ENCODE results near the gene PPP1R37. TPM values are rescaled to one million over a fixed set of nuclear protein-coding genes. Genes with fewer than 3 reads are reported as not detected.

PPP1R37 gene
- total and polyA plus RNA-seq, 2 experiments from 2014 or later, result 14.0 to 30.8 TPM

GRCh38 chr19:45166723-45167252, 73.8 kb downstream of the PPP1R37 start:
- H3K9me3 ChIP-seq (ENCODE audit: low read depth), result no peaks in the 10 kb centered on the region
- H3K9me2 ChIP-seq (replicated peaks; ENCODE audit: insufficient read depth), result no peaks in the 10 kb centered on the region
- H3K36me3 ChIP-seq (replicated peaks; ENCODE audit: insufficient read depth, low read depth), result no peaks in the 10 kb centered on the region
- H3K79me2 ChIP-seq, result no peaks in the 10 kb centered on the region
- DNase-seq (ENCODE audit: low spot score), result no peak
- H4K20me1 ChIP-seq (ENCODE audit: insufficient read depth, poor library complexity, severe bottlenecking), result no peaks in the 10 kb centered on the region
- no peak overlapping the region for H3K4me2 ChIP-seq
- no peaks in the 10 kb centered on the region for H3K27me3 ChIP-seq
- TF ChIP-seq EZH2phosphoT487 (IDR thresholded peaks at IDR 0.05; ENCODE audit: low read depth, severe bottlenecking, unreplicated experiment), result no peak
- no peak for TF ChIP-seq CTCF (IDR thresholded peaks at IDR 0.05; ENCODE audit: poor library complexity)
- TF ChIP-seq EZH2 (IDR thresholded peaks at IDR 0.05; ENCODE audit: borderline replicate concordance), result no peak
- WGBS (ENCODE audit: low lambda C conversion rate, missing lambda C conversion rate), result 71% methylated on average over 10 of the region's 14 CpGs
- no peak overlapping the region for H3K27ac ChIP-seq
- H2AFZ ChIP-seq, result no peak overlapping the region
- H3K4me3 ChIP-seq, result no peak overlapping the region
- peaks cover 9% of the 10 kb centered on the region for H3K4me1 ChIP-seq (ENCODE audit: insufficient read depth)

- Histone ChIP-seq H2AFZ (no peak overlapping the region), H3K9me2 (replicated peaks; ENCODE audit: insufficient read depth) (no peaks in the 10 kb centered on the region), H3K4me3 (no peak overlapping the region), H3K27me3 (no peaks in the 10 kb centered on the region), H4K20me1 (ENCODE audit: insufficient read depth, poor library complexity, severe bottlenecking) (no peaks in the 10 kb centered on the region), H3K79me2 (no peaks in the 10 kb centered on the region), H3K36me3 (replicated peaks; ENCODE audit: insufficient read depth, low read depth) (no peaks in the 10 kb centered on the region), H3K27ac (no peak overlapping the region), H3K4me2 (no peak overlapping the region), H3K4me1 (ENCODE audit: insufficient read depth) (peaks cover 9% of the 10 kb centered on the region), H3K9me3 (ENCODE audit: low read depth) (no peaks in the 10 kb centered on the region)
- TF ChIP-seq EZH2phosphoT487 (IDR thresholded peaks at IDR 0.05; ENCODE audit: low read depth, severe bottlenecking, unreplicated experiment) (no peak), EZH2 (IDR thresholded peaks at IDR 0.05; ENCODE audit: borderline replicate concordance) (no peak), CTCF (IDR thresholded peaks at IDR 0.05; ENCODE audit: poor library complexity) (no peak)
- 93% methylated on average over 16 of the region's 16 CpGs for WGBS (ENCODE audit: low lambda C conversion rate, missing lambda C conversion rate)
- peak; percentile 7 for DNase-seq (ENCODE audit: low spot score)
These were observed 75.9 kb downstream of the PPP1R37 start for GRCh38 chr19:45168767-45169351.

GRCh38 chr19:45169602-45170001, 76.6 kb downstream of the PPP1R37 start:
- 95% methylated on average over 10 of the region's 10 CpGs for WGBS (ENCODE audit: low lambda C conversion rate, missing lambda C conversion rate)
- no peaks in the 10 kb centered on the region for H3K27me3 ChIP-seq
- no peaks in the 10 kb centered on the region for H3K36me3 ChIP-seq (replicated peaks; ENCODE audit: insufficient read depth, low read depth)
- TF ChIP-seq CTCF (IDR thresholded peaks at IDR 0.05; ENCODE audit: poor library complexity) (no peak), EZH2phosphoT487 (IDR thresholded peaks at IDR 0.05; ENCODE audit: low read depth, severe bottlenecking, unreplicated experiment) (no peak), EZH2 (IDR thresholded peaks at IDR 0.05; ENCODE audit: borderline replicate concordance) (no peak)
- H4K20me1 ChIP-seq (ENCODE audit: insufficient read depth, poor library complexity, severe bottlenecking), result no peaks in the 10 kb centered on the region
- H3K4me1 ChIP-seq (ENCODE audit: insufficient read depth), result peaks cover 4% of the 10 kb centered on the region
- no peak overlapping the region for H2AFZ ChIP-seq
- no peak overlapping the region for H3K4me2 ChIP-seq
- DNase-seq (ENCODE audit: low spot score), result peak; percentile 2
- no peaks in the 10 kb centered on the region for H3K9me3 ChIP-seq (ENCODE audit: low read depth)
- H3K4me3 ChIP-seq, result no peak overlapping the region
- no peaks in the 10 kb centered on the region for H3K9me2 ChIP-seq (replicated peaks; ENCODE audit: insufficient read depth)
- no peak overlapping the region for H3K27ac ChIP-seq
- no peaks in the 10 kb centered on the region for H3K79me2 ChIP-seq
